HCT116 (cell line): ENCODE measurements around the gene HYAL2. TPM values are rescaled to one million over a fixed set of nuclear protein-coding genes. Genes with fewer than 3 reads are reported as not detected.
A peak's percentile ranks its signal among the peaks of the same experiment; 100 is the strongest.

ENCODE experiments used
- ATAC-seq: fragments of 200-7000 bp; cut with Tn5 transposase; 2 replicates; pipeline ENCODE4 v1.9.1; 2020; ENCODE audit warnings: mild to moderate bottlenecking, moderate library complexity
- BruUV-seq: library from RNA; stranded (reverse); fragments of 400-500 nt; replicated peaks from 2 replicates; lab custom pipeline; 2021; lab: Mats Ljungman, UMichigan
- CTCF ChIA-PET: fragments of 300-600 bp; sonication (Branson Sonifier 250); formaldehyde crosslinking; loops from one replicate; lab custom pipeline; 2021; ENCODE audit warnings: antibody characterized with exemption; lab: Charles Lee
- POLR2A ChIA-PET: fragments of 300-600, 350-600 bp; sonication (Branson Sonifier 250); formaldehyde crosslinking; loops from one replicate; lab custom pipeline; 2021; ENCODE audit warnings: antibody characterized with exemption; lab: Charles Lee
- RAD21 ChIA-PET, 2 experiments: fragments of 300-600 bp; sonication (Branson Sonifier 250); formaldehyde crosslinking; loops; one replicate each; lab custom pipeline; 2023; ENCODE audit warnings: low total read pairs in 2 of 2; ENCODE audit not compliant: uncharacterized antibody in 2 of 2, unreplicated experiment in 2 of 2, low non-redundant PET in 1 of 2; lab: Charles Lee
- DNase-seq: peaks from one replicate; pipeline ENCODE4 v3.0.0-alpha.2; 2010; ENCODE audit warnings: low read depth, low spot score
- H2AFZ ChIP-seq: fragments of 200-600 bp; shearing (Covaris generic), sonication (generic); 2 replicates; pipeline ENCODE4 v1.6.1; 2017; ENCODE audit warnings: low read depth, mixed run types, mixed read lengths, antibody characterized with exemption, low read length; ENCODE audit not compliant: poor library complexity, severe bottlenecking
- H3K27ac ChIP-seq: 2 replicates; pipeline ENCODE4 v1.5.1; 2012; ENCODE audit warnings: low read depth, low read length
- H3K27me3 ChIP-seq: fragments of 200-600 bp; sonication (generic); 2 replicates; pipeline ENCODE4 v1.6.1; 2016; ENCODE audit warnings: mixed run types, low read length, mixed read lengths; ENCODE audit not compliant: insufficient read depth
- H3K36me3 ChIP-seq, 2 experiments: fragments of 200-500 bp in 1 of 2; fragments of 200-600 bp in 1 of 2; sonication (Bioruptor generic) in 1 of 2; sonication (generic) in 1 of 2; 2 replicates each; pipeline versions ENCODE4 v1.5.1 to v1.6.1; 2014 to 2016; ENCODE audit warnings: low read length in 2 of 2, inconsistent platforms in 1 of 2, mixed read lengths in 1 of 2, mixed run types in 1 of 2; ENCODE audit not compliant: insufficient read depth in 2 of 2, control insufficient read depth in 1 of 2
- H3K4me1 ChIP-seq, 2 experiments: fragments of 200-600 bp in 1 of 2; sonication (generic) in 1 of 2; 2 replicates each; pipeline versions ENCODE4 v1.5.1 to v1.6.1; 2012 to 2017; ENCODE audit warnings: low read length in 2 of 2, inconsistent platforms in 1 of 2, mild to moderate bottlenecking in 1 of 2, mixed read lengths in 1 of 2, mixed run types in 1 of 2, moderate library complexity in 1 of 2; ENCODE audit not compliant: insufficient read depth in 2 of 2, control insufficient read depth in 1 of 2
- H3K4me2 ChIP-seq: fragments of 200-600 bp; sonication (generic); 2 replicates; pipeline ENCODE4 v1.6.1; 2017; ENCODE audit warnings: mixed run types, low read length, mixed read lengths
- H3K4me3 ChIP-seq, 2 experiments: fragments of 200-600 bp in 1 of 2; sonication (generic) in 1 of 2; replicated peaks in 1 of 2; 2 replicates each; pipeline ENCODE4 v1.5.1; 2011 to 2016; ENCODE audit warnings: low read length in 2 of 2, control low read depth in 1 of 2, low read depth in 1 of 2, mild to moderate bottlenecking in 1 of 2, mixed read lengths in 1 of 2, mixed run types in 1 of 2
- H3K79me2 ChIP-seq: fragments of 200-600 bp; sonication (generic); 2 replicates; pipeline ENCODE4 v1.6.1; 2017; ENCODE audit warnings: mild to moderate bottlenecking, mixed run types, low read length, moderate library complexity, mixed read lengths; ENCODE audit not compliant: insufficient read depth
- H3K9ac ChIP-seq: fragments of 200-600 bp; sonication (generic); 2 replicates; pipeline ENCODE4 v1.6.1; 2016; ENCODE audit warnings: low read length, mixed read lengths
- H3K9me2 ChIP-seq: fragments of 200-600 bp; sonication (generic), shearing (Covaris generic); 2 replicates; pipeline ENCODE4 v1.6.1; 2017; ENCODE audit warnings: mixed run types, mild to moderate bottlenecking, moderate library complexity; ENCODE audit not compliant: insufficient read depth
- H3K9me3 ChIP-seq, 2 experiments: fragments of 200-500 bp in 1 of 2; fragments of 200-600 bp in 1 of 2; sonication (Bioruptor generic) in 1 of 2; sonication (generic) in 1 of 2; 2 replicates each; pipeline ENCODE4 v1.6.1; 2014 to 2017; ENCODE audit warnings: low read length in 2 of 2, mixed read lengths in 2 of 2, inconsistent platforms in 1 of 2, low read depth in 1 of 2, mild to moderate bottlenecking in 1 of 2, mixed run types in 1 of 2, moderate library complexity in 1 of 2; ENCODE audit not compliant: control insufficient read depth in 1 of 2, insufficient read depth in 1 of 2
- H4K20me1 ChIP-seq: fragments of 200-600 bp; sonication (generic), shearing (Covaris generic); 2 replicates; pipeline ENCODE4 v1.6.1; 2017; ENCODE audit warnings: mixed run types, mild to moderate bottlenecking, moderate library complexity; ENCODE audit not compliant: insufficient read depth
- CTCF ChIP-seq, 3 experiments: fragments of 200-600 bp in 1 of 3; sonication (generic) in 1 of 3; IDR thresholded peaks in 2 of 3; conservative IDR thresholded peaks in 1 of 3; 2 replicates each; pipeline ENCODE4 v1.5.1; 2012 to 2017; ENCODE audit warnings: low read depth in 2 of 3, low read length in 2 of 3, antibody characterized with exemption in 1 of 3, borderline replicate concordance in 1 of 3, control low read depth in 1 of 3, mild to moderate bottlenecking in 1 of 3, mixed read lengths in 1 of 3, mixed run types in 1 of 3, moderate library complexity in 1 of 3; ENCODE audit not compliant: insufficient read depth in 1 of 3
- EZH2 ChIP-seq: fragments of 200-600 bp; sonication (generic); IDR thresholded peaks from 2 replicates; pipeline ENCODE4 v1.6.1; 2017; ENCODE audit warnings: antibody characterized with exemption, mixed run types
- EZH2phosphoT487 ChIP-seq: fragments of 200-600 bp; IDR thresholded peaks from 2 replicates; pipeline ENCODE4 v1.6.1; 2018; ENCODE audit warnings: antibody characterized with exemption, borderline replicate concordance
- FOSL1 ChIP-seq: IDR thresholded peaks from 2 replicates; pipeline ENCODE4 v1.6.1; 2012; ENCODE audit warnings: low read depth
- POLR2A ChIP-seq: IDR thresholded peaks from 2 replicates; pipeline ENCODE4 v1.7.0; 2011; ENCODE audit warnings: borderline replicate concordance; ENCODE audit not compliant: insufficient read depth, insufficient read length; ENCODE audit errors: extremely low read depth
- REST ChIP-seq: IDR thresholded peaks from 2 replicates; pipeline ENCODE4 v1.6.1; 2012; ENCODE audit warnings: low read depth
- SIN3A ChIP-seq: IDR thresholded peaks from 2 replicates; pipeline ENCODE4 v1.6.1; 2012; ENCODE audit warnings: low read depth
- SP1 ChIP-seq: IDR thresholded peaks from 2 replicates; pipeline ENCODE4 v1.6.1; 2012; ENCODE audit warnings: low read depth
- TCF7L2 ChIP-seq: IDR thresholded peaks from 2 replicates; pipeline ENCODE4 v1.7.0; 2011; ENCODE audit warnings: borderline replicate concordance, inconsistent platforms; ENCODE audit not compliant: insufficient read depth, insufficient read length; ENCODE audit errors: extremely low read depth
- YY1 ChIP-seq: IDR thresholded peaks from 2 replicates; pipeline ENCODE4 v1.6.1; 2011; ENCODE audit warnings: low read length, low read depth, moderate library complexity, mild to moderate bottlenecking; ENCODE audit not compliant: insufficient replicate concordance; ENCODE audit errors: extremely low read depth
- ZBTB33 ChIP-seq: IDR thresholded peaks from 2 replicates; pipeline ENCODE4 v1.6.1; 2011; ENCODE audit warnings: mild to moderate bottlenecking, low read length, moderate library complexity; ENCODE audit not compliant: insufficient replicate concordance; ENCODE audit errors: extremely low read depth
- intact Hi-C: fragments of 100-400 bp; cut with micrococcal nuclease; formaldehyde crosslinking; loops from 2 replicates; pipeline ENCODE4 v1.10.0; 2022
- total RNA-seq: library from RNA; stranded (reverse); gene quantifications from one replicate; pipeline ENCODE4 v1.2.1, GENCODE V29; 2021; ENCODE audit not compliant: unreplicated experiment

HYAL2 gene
- total RNA-seq, 1 experiment from 2014 or later = 42.2 TPM

GRCh38 chr3:50341996-50342650, 19.6 kb upstream of the HYAL2 start (continued):
- TF ChIP-seq EZH2 (no peak), REST (no peak)

- no peak overlapping the region for H2AFZ ChIP-seq
- H3K9me3 ChIP-seq = no peaks in the 10 kb centered on the region
- H3K36me3 ChIP-seq = peaks cover 0 to 3% of the 10 kb centered on the region in 2 experiments; a peak in 1 of 4 replicates
- H3K4me2 ChIP-seq = peak overlapping the region; percentile 95
- peaks cover 28% of the 10 kb centered on the region for H3K79me2 ChIP-seq
- no peaks in the 10 kb centered on the region for H3K27me3 ChIP-seq
- H3K4me3 ChIP-seq = peak overlapping the region; percentile 62 to 89
- no peak for DNase-seq
- RAD21 ChIA-PET = no interaction called here
- CTCF ChIA-PET = no interaction called here
- POLR2A ChIA-PET = interaction anchor here (0.8 to 1.3 kb wide), 2 partner anchors 9 to 40 kb away, joined by 3 to 11 read pairs; partner anchors contain the start of genes CYB561D2 and NPRL2
- peaks cover 28 to 56% of the 10 kb centered on the region in 2 experiments for H3K4me1 ChIP-seq
- no peak overlapping the region for H3K27ac ChIP-seq
- H4K20me1 ChIP-seq = no peaks in the 10 kb centered on the region
- TF ChIP-seq ZBTB33 (no peak), REST (no peak), SIN3A (no peak), FOSL1 (no peak), YY1 (no peak), TCF7L2 (no peak), POLR2A (no peak), EZH2phosphoT487 (no peak), SP1 (no peak), CTCF (IDR thresholded peaks at IDR 0.05 in 2 of 3, conservative IDR thresholded peaks at IDR 0.05 in 1 of 3; ENCODE audit: borderline replicate concordance in 1 of 3, insufficient read depth in 1 of 3, low read depth in 2 of 3, low read length in 2 of 3) (no peak)
- TF ChIP-seq, all 23 proteins: peak for 0
- intact Hi-C loops = no loop called here
- BruUV-seq = no TSS peak
- ATAC-seq = no peak
- Histone ChIP-seq H3K9me2 (no peaks in the 10 kb centered on the region), H3K9ac (peak overlapping the region; percentile 98)
These were observed 19.0 kb upstream of the HYAL2 start for GRCh38 chr3:50341537-50341936.
